SK-N-MC (cell line): ENCODE data around the gene SOX1.

Experiments used
- EZH2 ChIP-seq: fragments of 200-600 bp; sonication (generic); IDR thresholded peaks from one replicate; pipeline ENCODE4 v1.6.1; 2017; ENCODE audit warnings: antibody characterized with exemption
- POLR2AphosphoS5 ChIP-seq: IDR thresholded peaks from 2 replicates; pipeline ENCODE4 v1.6.1; 2012; ENCODE audit warnings: mild to moderate bottlenecking, low read depth, low read length, borderline replicate concordance

- TF ChIP-seq EZH2 (peak; percentile 47), POLR2AphosphoS5 (no peak)
Measured at GRCh38 chr13:112055036-112055914, 11.7 kb upstream of the SOX1 start.
